Fibroblast of mammary gland (primary cell): ENCODE measurements around the gene UNG.
A peak's percentile ranks its signal among the peaks of the same experiment; 100 is the strongest.

ENCODE experiments used
- DNase-seq: peaks from one replicate; pipeline ENCODE4 v3.0.0-alpha.2; 2010; ENCODE audit warnings: low read depth
- H3K4me3 ChIP-seq: 2 replicates; pipeline ENCODE4 v1.5.1; 2011; ENCODE audit warnings: low read depth, mild to moderate bottlenecking, low read length, moderate library complexity; ENCODE audit not compliant: control insufficient read depth
- TF ChIP-seq, protein P1 (sequence below): conservative IDR thresholded peaks from 2 replicates; pipeline ENCODE4 v1.5.1; 2011; ENCODE audit warnings: low read depth, low read length, inconsistent platforms; ENCODE audit not compliant: control insufficient read depth, insufficient read depth

The UNG gene

DNA sequence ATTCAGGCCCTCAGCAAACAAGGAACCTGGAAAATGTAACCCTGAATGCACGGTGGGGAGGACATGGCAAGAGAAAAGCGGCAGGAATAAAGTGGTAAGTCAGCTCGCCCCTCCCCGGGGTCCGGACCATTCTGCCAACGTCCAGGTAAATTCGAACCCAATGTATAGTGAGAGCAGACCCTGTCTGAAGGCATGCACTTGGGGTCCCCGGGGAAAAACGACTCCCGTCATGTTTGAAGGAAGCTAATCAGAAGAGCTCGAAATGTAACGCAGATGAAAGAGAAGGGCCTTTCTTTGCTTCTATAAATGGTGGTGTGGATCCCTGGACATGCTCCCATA lies 19.2 kb downstream of the UNG start:
- no peak overlapping the region for H3K4me3 ChIP-seq
- TF ChIP-seq, protein P1, sequence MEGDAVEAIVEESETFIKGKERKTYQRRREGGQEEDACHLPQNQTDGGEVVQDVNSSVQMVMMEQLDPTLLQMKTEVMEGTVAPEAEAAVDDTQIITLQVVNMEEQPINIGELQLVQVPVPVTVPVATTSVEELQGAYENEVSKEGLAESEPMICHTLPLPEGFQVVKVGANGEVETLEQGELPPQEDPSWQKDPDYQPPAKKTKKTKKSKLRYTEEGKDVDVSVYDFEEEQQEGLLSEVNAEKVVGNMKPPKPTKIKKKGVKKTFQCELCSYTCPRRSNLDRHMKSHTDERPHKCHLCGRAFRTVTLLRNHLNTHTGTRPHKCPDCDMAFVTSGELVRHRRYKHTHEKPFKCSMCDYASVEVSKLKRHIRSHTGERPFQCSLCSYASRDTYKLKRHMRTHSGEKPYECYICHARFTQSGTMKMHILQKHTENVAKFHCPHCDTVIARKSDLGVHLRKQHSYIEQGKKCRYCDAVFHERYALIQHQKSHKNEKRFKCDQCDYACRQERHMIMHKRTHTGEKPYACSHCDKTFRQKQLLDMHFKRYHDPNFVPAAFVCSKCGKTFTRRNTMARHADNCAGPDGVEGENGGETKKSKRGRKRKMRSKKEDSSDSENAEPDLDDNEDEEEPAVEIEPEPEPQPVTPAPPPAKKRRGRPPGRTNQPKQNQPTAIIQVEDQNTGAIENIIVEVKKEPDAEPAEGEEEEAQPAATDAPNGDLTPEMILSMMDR: no peak
- DNase-seq: no peak

DNA sequence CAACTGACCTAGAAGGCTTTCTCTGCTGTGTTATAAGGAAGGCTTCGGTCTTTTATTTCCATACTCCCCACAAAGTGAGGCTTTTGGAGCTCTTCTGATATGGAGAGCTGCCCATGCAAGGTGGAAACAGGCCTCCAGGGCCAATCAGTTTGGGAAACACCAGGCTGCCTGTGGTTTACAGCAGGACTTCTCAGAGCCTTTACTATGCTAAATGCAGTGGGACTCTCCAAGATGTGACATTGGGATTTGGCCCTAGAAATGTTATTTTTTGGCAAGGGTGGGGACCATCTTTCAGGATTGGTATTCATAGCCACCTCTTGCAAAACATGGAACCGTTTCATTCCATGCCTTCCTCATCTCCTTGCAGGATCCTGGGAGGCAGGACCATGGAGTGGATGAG lies 22.7 kb downstream of the UNG start:
- no peak overlapping the region for H3K4me3 ChIP-seq
- TF ChIP-seq, protein P1: no peak
- no peak for DNase-seq

DNA sequence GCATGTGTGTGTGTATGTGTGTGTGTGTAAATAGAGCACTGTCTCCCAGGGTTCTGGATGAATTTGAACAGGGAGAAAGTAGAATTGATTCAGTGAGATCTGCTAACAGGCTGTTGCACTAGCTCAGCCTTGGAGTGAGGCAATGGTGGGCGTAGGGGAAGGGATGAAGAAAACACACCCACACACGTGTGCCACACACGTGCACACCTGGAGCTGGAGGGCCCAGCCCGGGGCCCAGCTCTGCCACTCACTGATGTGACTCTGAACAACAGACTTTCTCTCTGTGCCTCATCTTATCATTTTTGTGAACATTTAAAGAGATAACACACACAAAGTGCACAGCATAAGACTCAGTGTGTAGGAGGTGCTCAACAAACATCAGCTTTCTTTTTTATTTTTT lies 23.2 kb downstream of the UNG start:
- no peak for DNase-seq
- no peak overlapping the region for H3K4me3 ChIP-seq
- TF ChIP-seq, protein P1: no peak

DNA sequence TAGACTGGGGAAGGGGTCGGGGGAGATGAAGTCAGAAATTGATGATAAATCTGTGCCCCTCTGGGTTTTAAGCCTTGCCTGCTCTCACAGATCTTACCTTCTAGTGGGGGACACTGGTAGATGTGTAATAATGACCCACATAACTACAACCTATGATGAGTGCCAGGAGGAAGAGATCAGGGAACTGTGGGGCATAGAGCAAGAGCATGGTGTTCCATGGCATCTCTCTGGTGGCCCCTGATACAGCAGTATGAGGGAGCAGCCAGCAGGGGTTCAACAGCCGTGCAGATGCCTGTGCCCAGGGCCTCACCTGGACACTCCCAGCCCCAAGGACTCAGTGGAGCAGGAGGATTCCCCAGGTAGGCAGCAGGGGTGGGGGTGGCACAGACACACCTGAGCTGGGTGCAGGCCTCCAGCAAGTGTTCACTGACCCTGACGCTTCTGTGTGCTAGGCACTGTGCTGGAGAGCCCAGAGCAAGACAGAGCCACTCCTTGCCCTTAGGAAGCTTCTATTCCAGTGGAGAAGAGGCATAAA lies 24.0 kb downstream of the UNG start:
- H3K4me3 ChIP-seq: no peak overlapping the region
- TF ChIP-seq, protein P1: no peak
- DNase-seq: no peak

DNA sequence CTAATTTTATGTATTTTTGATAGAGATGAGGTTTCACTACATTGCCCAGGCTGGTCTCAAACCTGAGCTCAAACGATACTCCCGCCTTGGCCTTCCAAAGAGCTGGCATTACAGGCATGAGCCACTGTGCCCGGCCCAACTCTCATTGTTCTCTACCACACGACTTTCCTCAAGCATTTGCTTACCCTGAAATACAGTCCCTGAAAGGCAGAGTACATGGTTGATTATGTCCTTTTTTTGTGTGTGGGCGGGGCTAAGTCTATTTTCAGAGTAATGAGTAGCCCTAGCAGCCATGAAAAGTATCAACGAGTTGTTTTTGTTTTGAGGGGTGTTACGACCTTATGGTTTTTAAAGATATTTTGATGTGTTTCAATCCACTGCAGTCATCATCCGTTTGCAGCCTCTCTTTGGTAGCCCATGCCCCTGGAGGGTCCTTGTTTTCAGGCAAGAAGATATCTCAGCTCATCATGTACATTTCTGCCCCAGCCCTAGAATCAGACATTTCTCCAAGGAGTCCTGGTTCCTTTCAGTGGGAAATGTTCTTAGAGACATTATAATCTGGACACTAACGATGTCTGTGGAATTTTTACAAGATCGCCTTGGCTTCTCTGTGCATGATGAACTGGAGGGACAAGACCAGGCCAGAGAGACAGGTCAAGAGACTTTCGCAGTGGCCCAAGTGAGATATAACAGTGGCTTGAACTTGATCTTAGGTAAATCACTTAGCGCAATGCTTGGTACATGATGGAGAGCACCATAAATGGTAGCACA lies 27.7 kb downstream of the UNG start:
- TF ChIP-seq, protein P1: no peak

DNA sequence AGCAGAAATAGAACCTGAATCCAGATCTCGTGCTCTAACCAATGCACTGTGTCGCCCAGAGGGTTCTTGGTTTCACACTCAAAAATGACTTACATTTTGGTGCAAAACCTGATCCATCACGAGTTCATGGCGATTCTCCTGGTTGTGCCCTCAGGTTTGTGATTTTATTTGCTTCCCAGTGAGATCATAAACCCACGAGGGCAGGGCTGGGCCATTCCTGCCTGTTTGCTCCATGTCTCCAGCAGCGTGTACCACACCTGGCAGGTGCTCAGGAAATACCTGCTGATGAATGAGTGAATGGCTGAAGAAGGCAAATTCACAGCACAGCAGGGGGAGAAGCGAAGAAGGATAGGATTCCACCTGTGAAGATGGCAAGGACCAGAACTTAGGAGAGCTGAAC lies 28.4 kb downstream of the UNG start:
- H3K4me3 ChIP-seq: no peak overlapping the region
- TF ChIP-seq, protein P1: no peak
- DNase-seq: no peak

More for the DNA sequence above, 27.7 kb downstream of the UNG start:
- DNase-seq: no peak
- H3K4me3 ChIP-seq: no peak overlapping the region

DNA sequence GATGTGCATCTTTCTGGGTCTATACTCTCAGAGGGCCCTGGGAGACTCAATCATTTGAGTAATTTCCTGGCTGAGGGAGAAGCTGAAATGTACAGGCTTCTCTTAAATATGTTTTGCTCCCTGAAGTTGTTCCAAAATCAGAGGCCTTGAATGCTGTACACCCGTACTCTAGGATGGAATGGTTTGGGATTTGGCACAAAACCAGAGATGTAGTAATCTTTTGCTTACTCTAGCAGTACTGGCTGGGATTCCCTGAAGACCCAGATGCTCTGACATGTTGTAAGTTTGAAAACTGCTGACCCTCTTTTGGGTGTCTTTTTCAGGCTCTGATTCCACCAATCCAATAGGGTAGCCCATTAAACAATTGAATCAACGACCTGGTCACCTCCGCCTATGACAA lies 29.4 kb downstream of the UNG start:
- DNase-seq: peak; percentile 56
- TF ChIP-seq, protein P1: no peak
- H3K4me3 ChIP-seq: no peak overlapping the region
